GM12864 (cell line): ENCODE results near the gene ZNF836.
A peak's percentile ranks its signal among the peaks of the same experiment; 100 is the strongest.

Experiments
- DNase-seq: peaks from one replicate; pipeline ENCODE4 v3.0.0-alpha.2; 2011; ENCODE audit warnings: low read depth
- H3K4me3 ChIP-seq: 2 replicates; pipeline ENCODE4 v1.5.1; 2011; ENCODE audit warnings: mild to moderate bottlenecking, low read depth, low read length, control low read depth
- CTCF ChIP-seq: IDR thresholded peaks from 2 replicates; pipeline ENCODE4 v1.5.1; 2011; ENCODE audit warnings: low read depth, mild to moderate bottlenecking, moderate library complexity, low read length, control low read depth, inconsistent platforms; ENCODE audit errors: missing control alignments

The ZNF836 gene

GRCh38 chr19:52139252-52140031 lies 32.0 kb downstream of the ZNF836 start, which contains the start of gene ZNF616:
TSS of gene ZNF616 (minus strand) at chr19:52139938. CDS start at chr19:52130512, 9,426 bp downstream.
- TF ChIP-seq CTCF: peak; percentile 74
- peak within 1 kb of the TSS; percentile 91 for H3K4me3 ChIP-seq
- peak; percentile 66 for DNase-seq

GRCh38 chr19:52138983-52139251 lies 32.5 kb downstream of the ZNF836 start:
- DNase-seq: no peak
- no peak for TF ChIP-seq CTCF
- peak overlapping the region; percentile 91 for H3K4me3 ChIP-seq

DNA sequence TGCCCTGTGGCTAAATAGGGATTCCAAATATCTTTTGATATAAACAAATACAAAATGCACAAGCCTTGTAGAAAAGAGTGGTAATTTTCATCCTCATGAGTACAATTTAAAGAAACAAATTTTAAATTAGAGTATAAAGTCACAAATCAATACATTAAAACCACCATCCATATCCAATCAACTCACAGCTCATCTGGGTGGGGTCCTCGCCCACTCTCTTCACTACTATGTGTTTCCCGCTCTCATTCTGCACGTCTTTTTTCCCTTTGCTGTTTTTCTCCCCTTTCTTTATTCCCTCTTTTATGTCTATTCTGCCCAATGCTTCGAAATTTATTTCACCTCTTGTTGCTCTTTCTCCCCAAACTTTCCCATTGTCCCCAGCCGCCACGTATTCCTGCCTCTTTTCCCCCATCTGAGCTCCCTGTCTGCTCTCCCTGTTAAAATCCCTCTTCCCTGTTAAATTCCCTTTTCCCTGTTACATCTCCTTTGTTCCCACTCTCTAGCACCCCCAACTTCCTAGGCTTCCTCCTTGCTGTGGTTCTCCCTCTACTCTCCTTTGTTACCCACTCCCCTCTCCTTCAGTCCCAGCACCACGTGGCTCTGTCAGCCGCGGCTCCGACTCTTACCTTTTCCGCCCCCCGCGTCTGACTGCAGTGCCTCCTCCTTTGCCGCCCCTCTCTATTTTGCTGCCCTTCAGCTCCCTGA lies 33.0 kb downstream of the ZNF836 start:
- no peak for DNase-seq
- no peak for TF ChIP-seq CTCF
- H3K4me3 ChIP-seq: peak overlapping the region; percentile 91

DNA sequence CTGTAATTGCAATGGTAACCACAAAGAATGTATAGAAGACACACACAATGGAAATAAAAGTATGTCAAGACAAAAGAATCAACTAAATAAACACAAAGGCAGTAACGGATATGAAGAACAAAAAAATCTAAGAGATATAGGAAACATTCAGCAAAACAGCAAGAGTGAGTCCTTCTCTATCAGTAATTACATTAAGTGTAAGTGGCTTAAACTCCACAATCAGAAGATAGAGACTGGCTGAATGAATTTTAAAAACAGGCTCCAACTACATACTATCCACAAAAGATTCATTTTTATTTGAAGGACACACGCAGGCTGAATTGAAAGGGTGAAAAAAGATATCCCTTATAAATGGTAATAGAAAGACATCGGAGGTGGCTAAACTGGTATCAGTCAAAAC lies 51.1 kb downstream of the ZNF836 start:
- no peak for DNase-seq
- H3K4me3 ChIP-seq: no peak overlapping the region
- no peak for TF ChIP-seq CTCF

- H3K4me3 ChIP-seq: no peak overlapping the region
Observed at GRCh38 chr19:52115526-52116053, 55.8 kb downstream of the ZNF836 start.

DNA sequence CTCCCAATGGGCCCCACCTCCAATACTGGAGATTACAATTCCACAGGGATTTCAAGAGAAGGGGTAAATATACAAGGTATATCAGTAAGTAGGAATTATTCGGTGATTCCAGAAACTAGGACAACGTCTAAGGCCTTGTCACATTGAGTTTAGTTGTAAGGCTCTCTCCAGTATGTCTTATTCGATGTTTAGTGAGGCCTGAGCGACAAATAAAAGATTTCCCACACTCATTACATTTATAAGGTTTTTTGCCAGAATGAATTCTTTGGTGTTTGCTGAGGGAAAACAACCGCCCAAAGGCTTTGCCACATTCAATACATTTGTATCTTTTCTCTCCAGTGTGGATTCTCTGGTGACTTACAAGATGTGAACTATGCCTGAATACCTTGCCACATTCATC lies 56.7 kb downstream of the ZNF836 start:
- no peak for TF ChIP-seq CTCF
- H3K4me3 ChIP-seq: no peak overlapping the region
- no peak for DNase-seq

More at GRCh38 chr19:52115526-52116053, 55.8 kb downstream of the ZNF836 start:
- TF ChIP-seq CTCF: no peak
- no peak for DNase-seq
